AG08395 (cell line): Measurements from ENCODE around the gene IL26.
A peak's percentile ranks its signal among the peaks of the same experiment; 100 is the strongest.
"Not testable (repeated sequence)": the region's sequence is repeated elsewhere in the genome, so short reads cannot be mapped to it uniquely, and the experiment has no call there.

Experiments
- DNase-seq: peaks from one replicate; pipeline ENCODE4 v3.0.0; 2012; ENCODE audit warnings: mixed read lengths, low spot score

The IL26 gene

DNA sequence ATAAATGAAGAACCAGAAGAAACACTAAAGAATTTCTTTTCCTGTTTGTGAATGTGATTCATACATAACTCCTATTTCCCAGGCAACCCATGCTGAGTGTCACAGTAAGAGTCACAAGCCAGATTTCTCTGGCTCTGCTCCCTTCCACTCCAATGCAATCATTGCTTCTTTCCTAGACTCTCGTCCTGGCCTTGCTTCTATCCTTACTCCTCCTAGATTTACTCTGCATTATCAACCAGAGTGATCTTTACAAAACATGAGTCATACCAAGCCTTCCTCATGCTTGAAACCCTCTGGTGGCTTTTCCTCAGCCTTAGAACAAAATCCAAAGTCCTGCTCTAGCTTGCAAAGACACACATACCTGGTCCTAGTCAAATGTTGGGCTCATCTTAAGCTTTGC lies 14.5 kb upstream of the IL26 start:
- peak; percentile 87 for DNase-seq

DNA sequence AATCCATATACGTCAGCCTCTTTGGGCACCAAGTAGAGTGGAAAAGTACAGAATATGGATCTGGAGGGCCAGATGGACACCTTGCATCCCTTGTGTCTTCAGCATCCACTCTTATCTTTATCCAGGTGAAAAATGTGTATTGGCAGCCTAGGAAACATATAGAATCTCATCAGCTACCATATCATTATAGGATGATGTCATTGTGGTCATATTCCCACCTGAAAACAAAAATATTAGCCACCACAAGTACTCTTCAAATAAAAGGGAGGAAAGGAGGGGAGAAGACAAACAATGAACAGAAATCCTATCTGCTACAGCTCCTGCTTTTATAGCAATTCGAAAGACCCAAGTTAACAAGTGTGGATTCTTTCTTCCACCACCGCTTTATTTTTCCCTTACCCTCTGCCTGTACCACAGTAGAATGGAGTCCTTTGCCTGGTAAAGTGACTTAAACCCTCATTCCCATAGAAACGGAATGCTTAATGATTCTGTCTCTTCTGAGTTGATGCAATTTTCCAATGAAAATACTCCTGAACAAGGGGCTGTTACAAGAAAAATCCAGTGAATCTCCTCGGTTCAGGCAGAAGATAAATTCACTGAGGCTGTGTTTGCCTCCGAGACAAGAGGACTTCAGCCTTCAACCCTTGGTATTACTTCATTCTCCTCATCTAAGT lies 13.8 kb upstream of the IL26 start:
- DNase-seq, result no peak

DNA sequence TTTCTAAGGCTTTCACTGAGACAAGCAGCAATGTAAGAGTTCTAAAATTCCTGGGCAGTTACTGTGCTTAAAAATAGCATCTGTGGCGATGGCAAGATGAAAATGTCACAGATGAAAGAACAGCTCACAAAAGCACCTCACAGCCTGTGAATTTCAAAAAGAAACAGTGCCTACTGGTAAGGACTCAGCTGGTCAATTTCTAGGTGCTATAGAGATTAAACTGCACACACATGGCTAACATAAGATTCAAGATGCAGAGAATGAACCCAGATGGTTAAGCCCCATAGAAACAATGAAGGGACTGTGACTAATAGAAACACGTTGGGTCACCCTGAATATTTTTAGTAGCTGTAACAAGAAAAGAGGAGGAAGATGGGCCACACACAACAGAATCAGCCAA lies 12.0 kb upstream of the IL26 start:
- DNase-seq, result peak; percentile 44

DNA sequence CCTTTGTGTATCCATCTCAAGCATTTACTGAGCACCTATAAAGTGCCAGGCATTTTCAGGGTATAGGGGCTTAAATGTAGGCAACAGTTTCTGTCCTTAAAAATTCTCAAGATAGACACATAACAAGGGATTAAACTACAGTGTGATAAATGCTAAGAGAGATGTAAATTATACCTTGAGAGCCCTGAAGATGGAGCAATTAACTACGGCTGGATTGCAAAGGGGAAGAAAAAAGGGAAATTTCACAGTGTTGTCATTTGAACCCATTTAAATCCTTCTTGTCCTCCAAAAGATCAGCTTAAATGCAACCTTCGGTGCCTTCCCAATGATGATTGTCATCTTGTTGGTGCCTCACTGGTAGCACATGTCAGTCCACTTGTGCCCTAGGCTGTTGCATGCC lies 11.5 kb upstream of the IL26 start:
- DNase-seq, result no peak

DNA sequence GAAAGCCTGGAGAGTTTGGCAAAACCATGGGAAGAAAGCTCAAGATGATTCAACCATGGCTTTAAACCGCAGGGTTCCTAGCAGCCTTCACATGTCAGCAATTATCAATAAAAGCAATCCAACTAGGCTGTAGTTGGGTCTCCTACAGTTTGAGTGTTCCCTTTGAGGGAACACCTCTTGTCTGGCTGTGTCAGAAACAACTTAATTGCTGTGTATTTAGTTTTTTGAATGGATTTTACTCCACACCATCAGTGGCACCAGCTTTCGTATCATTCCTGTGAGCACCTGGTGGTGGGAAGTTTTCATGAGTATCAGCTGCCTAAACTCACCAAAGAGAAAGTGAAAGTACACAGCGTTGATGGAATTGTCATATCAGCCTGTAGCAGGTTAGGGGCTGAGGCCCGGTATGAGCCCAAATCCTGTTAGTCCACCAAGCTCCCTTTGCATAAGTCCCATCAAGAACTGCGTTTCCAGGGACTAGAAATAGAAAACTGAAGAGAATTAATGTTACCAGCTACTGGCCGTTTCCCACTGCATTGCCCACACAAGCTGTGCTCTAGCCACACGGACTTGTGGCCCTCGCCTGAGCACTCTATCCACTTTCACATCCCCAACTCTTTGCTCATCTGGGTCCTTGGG lies 10.9 kb upstream of the IL26 start:
- no peak for DNase-seq

DNA sequence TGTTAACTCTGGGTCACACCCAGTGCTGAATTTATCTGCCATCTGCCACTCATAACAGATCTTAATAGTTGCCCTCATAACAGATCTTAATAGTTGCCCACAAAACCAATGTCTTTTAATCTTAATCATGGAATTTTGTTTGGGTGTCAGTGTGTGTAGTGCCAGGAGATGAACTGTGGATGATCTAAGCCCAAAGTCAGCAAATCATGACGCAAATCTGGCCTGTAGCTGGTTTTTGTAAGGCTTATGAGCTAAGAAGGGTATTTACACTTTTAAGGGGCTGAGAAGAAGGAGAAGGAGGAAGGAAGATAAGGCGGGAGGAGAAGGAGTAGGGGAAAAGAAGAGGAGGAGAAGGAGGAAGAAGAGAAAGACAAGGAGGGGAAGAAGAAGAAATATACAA lies 10.0 kb upstream of the IL26 start:
- DNase-seq, result no peak

DNA sequence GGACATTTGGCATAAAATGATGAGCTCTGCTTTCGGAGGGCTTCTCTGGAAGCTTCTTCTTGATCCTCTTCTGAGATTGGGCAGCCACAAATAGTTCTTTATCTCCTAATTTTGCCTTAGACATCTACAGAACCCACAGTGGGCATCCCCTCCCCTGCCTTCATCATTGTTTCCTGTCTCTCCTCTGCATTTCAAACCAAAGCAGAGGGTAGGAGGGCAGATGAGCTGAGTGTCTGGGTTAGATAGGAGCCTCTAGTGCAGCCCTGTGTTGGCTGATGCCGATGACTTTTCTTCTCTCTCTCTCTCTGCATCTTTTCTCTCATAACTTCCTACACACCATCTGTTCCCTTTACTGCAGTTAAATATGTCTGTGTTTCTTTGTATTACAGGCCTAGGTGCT lies 8.5 kb upstream of the IL26 start:
- no peak for DNase-seq

DNA sequence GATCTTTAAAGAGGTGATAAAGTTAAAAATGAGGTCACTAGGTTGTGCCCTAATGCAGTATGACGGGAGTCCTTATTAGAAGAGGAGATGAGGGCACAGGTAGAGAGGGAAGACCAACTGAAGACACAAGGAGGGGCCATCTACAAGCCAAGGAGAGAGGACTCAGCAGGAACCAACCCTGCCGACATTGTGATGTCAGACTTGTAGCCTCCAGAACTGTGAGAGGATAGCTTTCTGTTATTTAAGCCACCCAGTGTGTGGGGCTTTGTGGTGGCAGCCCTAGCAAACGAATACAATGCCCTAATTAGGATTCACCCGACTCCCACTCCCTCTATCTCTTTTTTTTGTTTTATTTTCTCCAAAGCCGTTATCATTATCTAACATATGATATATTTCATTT lies 7.9 kb upstream of the IL26 start:
- DNase-seq, result no peak

DNA sequence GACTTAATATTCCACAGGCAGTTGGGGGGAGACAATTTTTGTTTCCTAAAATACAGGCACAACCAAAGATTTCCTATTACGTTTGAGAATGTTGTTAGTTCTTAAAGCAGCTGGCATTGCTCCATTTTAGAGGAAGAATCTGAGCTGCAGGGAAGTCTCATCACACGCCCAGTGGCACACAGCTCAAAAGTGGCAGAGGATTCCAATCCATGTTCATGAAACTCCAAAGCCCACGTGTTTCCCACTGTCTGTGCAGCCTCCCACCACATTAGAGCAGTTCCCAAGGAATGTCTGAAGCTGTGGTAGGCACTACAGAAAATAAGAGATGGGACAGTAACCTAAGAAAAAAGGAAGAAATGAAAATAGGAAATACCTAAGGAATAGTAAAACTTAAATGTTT lies 6.1 kb upstream of the IL26 start:
- no peak for DNase-seq

DNA sequence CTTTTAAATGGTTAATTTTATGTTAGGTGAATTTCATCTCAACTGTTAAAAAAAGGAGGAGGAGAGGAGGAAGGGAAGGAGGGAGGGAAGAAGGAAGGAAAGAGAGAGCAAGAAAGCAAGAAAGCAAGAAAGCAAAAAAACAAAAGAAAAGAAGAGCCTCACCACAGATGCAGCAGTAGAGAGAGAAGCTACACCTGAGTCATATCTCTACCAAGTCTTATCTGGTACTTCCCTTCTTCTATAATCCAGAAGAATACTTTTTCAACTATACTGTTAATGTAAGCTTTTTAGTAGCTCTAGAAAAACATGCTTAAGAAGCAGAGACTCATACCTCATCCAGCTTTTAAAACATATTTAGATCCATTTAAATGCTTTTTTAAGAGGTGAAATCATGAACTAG lies 5.6 kb upstream of the IL26 start:
- no peak for DNase-seq

DNA sequence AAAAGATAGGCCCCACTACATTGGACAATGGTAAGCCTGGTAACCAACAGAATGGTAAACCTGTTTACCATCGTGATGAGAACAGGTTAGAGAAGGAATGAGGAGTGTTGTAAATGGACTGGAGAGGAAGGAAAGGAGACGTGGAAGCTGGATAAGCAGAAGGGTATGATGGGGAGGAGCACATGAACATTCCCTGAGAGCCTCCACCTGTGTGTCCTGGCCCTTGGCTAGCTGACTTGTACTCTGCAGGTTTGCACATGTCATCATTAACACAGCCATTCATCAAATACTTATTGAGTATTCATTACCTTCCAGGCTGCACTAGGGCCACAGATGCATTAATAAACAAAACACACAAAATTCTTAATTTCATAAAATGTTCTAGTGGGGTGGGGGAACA lies 4.3 kb upstream of the IL26 start:
- no peak for DNase-seq

DNA sequence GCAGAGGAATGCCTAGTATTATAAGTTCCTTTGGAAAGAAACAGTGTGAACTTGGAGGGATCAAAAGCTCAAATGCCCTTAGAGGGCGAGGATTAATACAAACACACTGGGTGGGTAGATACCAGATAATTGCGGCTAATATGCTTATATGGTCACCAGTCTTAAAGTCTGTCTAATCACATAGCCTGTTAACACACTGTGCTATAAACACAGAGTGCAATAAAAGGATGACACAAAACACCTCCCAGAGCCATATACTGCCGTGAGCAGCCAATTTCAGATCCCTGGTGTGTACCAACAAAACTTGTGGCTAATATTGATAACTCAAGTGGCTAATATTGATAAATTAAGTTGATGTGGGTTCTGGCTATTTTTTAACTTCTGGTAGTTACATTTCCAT lies 1.7 kb upstream of the IL26 start:
- DNase-seq, result no peak

DNA sequence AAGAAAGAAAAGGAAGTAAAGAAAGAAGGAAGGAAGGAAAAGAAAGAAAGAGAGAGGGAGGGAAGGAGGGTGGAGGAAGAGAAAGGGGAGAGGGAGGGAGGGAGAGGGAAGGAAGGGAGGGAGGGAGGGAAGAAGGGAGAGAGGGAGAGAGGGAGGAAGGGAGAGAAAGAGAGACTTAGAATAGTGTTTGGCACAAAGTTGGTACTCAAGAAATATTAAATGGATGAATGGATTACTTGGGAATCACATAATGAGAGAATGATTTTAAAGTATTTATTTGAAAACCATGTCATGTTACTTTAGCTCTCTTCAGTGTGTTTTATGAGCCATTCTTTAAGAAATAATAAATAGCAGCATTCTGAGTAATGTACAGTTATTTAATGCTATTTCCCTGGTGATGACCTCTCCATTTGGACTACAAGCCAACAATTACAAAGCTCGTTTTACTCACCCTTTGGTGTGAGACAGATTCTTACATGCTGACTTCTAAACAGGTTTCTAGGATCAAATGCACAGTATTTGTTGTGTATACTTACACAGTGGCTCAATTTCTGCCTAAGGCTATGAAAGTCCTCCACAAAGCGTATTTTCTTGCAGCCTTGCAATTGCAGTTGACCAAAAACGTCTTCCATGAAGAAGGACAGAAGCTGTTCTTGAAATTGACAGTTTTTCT lies 861 bp downstream of the IL26 start:
- no peak for DNase-seq

DNA sequence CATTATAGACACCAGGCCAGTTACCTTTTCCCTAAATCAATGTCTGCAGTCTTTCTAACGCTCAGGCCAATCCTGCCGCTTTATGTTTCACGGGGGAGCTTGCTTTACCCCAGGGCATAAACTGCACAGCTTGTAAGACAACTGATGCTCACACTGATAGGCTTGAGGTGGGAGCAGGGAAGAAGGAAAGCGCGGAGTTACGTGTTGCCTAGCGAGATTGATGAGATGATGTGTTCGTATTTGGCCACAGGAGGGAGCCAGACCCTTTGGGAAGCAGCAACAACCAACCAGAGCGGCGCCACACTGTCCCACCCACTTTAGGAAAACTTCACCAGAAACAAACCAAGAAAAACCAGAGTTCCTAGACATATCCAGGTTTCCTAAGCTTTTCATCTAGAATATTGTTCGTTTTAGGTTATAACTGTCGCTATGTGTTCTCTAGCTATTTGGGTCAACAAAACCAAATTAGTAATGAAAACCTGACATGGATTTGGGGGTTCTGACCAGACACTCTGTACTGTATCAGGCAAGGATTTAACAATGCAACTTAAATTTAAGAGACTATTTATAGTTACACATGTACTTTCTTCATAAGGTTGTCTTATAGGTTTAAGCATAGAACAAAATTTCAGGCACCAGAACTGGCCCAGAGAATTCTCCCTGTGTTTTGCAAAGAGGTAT lies 2.4 kb downstream of the IL26 start:
- peak; percentile 89 for DNase-seq

DNA sequence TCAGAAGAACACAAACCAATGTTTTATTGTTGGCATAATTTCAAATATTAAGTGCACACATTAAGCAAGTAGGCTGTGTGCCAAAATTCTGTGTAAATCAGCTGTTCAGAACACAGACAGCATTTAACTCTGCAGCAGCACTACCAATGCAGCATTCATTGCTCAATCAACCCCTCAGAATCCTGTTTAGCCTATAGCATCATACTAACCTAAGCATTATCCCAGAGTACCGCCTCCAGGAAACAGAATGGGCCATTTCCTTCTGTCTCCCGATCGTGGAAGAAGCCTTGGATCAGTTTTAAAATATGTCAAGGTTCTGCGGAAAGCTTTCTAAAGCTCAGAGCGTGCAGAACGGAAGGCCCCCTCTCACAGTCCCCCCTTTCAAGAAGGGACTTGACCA lies 3.3 kb downstream of the IL26 start:
- no peak for DNase-seq

DNA sequence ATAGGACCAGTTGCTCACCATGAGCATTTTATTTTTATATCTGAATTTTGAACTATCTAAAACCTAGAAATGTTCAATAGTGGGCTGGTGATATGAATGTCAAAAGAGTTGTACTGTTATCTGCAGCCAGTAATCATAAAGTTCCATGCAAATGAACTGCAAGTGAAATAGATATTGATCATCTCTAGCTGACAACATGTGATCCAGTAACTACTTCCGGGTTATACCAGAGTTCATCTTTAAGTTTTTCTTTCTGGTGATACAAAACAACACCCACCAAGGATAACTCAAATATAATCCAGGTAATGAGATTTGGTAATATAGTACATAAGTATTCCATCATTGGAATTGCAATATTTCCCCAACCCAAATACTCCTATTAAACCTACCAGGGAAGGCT lies 4.1 kb downstream of the IL26 start:
- DNase-seq, result no peak

DNA sequence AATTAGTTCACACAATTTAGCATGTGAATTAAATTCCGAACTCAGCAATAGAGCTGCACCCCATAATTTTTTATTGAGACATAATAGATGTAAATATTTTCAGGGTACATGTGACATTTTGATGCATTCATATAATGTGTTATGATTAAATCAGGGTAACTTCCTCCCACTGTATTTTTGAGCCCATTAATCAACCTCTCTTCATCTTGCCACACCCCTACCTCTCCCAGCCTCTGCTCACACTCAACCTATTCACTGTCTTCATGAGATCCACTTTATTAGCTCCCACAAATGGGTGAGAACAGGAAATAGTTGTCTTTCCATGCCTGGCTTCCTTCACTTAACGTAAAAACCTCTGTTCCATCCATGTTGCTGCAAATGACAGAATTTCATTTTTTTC lies 14.7 kb downstream of the IL26 start:
- no peak for DNase-seq

DNA sequence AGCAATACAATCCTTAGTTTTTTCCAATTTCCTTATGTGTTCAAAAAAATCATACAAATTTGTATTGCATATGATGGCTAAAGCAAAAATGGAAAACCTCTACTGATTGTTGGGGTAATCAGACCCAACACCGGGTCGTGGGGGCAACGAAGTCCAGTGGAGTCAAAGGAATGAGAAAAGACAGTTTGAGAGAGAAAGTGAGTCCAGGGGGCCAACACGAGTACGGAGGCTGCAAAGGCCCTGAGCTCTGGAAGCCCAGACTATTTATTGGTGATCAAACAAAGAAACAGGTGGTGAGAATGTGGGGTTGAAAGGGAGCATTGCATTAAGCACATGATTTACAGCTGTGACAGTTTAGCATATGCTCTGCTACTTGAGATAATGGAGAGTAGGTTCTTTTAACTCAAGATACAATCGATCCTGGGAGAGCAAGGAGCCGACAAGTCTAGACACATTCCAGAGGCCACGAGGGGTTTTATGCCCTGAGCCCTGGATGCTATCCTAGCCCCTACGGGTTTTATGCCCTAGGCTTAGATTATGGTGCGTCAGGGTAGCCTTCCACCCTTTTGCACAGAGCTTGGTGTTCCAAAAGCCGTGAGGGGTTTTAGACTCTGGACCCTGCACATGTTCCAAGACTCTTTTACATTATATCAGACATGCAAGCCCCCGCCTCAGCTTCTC lies 16.4 kb downstream of the IL26 start:
- not testable (repeated sequence) for DNase-seq

DNA sequence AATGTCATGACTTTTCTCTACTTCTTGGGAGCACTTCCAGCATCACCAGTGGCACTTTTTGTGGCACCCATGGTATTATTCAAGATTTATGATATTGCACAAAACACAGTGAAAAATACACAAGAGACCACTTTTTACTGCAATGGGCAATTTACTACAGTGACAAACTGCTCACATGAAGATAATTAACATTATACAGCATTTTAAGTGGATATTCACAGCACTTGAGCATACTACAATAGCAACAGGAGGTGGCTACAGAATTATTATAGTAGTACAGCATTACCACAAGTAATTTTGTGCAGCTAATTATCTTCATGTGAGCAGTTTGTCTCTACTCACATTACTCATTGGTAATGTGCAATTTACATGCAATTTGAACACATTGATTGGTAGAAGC lies 18.3 kb downstream of the IL26 start:
- no peak for DNase-seq

DNA sequence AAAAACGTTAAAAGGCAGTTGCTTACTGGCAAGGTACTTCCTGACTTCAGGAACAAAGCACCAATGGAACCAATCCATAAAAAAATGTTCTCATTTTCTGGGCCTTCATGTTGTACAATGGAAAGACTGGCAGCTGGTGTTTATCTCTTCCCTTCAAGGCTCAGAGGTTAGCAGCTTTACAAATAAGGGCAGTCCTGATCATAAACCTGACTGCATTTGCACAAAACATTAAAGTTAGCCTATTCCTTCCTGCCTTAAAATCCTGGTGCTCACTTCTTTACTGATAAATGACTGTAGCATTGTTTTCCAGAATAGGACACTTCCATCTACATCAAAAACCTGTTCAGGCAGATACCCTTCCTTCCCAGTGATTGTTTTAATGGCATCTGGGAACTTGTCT lies 19.2 kb downstream of the IL26 start:
- no peak for DNase-seq

DNA sequence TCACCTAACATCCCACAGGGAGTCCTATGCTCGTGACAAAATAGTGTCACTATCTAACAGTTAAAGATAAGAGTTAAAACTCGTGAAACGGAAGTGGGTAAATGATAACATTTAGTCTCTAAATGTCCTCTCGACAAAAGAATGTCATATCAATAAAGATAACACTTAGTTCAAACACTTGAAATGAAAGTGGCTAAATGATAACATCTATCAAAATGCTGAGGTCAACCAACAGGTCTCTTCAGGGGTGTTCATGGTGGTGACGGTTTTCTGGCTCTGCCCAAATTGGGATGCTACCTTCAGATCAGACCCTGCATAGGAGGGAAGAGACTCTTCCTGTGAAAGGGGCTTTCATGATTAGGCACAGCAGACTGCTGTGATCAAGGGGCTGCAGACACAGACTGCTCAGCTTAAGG lies 22.1 kb downstream of the IL26 start:
- DNase-seq, result no peak

DNA sequence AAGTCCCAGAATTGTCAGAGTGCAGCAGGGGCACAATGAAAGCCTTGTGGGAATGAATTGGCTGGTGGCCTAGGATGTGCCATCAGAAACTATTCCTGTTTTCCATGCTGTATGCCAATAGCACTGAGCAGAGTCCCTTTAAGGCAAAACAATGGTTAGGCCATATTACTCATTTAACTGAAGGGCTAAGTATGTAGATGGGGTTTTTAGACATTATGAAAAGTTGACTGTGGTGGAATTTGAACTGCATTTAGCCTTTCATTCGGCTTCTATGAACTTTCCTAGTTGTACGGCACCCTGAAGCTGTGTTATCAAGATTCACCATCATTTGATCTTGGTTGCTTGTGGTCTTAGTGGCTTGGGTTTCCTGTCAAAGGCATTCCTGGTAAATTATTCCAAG lies 24.8 kb downstream of the IL26 start:
- no peak for DNase-seq

DNA sequence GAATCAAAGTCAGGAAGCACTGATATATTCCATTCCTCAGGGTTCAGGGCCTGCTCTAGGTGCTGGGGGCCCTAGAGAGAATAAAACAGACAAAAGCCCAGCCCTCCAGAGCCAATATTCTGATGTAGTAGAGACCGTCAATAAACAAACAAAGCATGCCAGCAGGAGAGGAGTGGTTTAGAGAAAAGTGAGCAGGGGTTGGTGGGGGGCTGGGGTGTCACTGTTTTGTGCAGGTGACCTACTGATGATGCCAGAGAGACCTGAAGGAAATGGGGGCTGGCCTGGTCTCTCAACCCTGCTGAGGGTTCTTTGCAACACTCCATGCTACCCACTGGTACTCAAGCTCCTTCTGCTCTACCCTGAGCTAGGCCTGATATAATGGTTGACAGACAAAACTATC lies 26.5 kb downstream of the IL26 start:
- DNase-seq, result no peak
